ENCODE data around the gene PIF1. TPM values are rescaled to one million over a fixed set of nuclear protein-coding genes. Genes with fewer than 3 reads are reported as not detected.
"Not testable (repeated sequence)": the region's sequence is repeated elsewhere in the genome, so short reads cannot be mapped to it uniquely, and the experiment has no call there.

Gene PIF1
- total RNA-seq, 1 donor from 2014 or later = 2.3 TPM

DNA sequence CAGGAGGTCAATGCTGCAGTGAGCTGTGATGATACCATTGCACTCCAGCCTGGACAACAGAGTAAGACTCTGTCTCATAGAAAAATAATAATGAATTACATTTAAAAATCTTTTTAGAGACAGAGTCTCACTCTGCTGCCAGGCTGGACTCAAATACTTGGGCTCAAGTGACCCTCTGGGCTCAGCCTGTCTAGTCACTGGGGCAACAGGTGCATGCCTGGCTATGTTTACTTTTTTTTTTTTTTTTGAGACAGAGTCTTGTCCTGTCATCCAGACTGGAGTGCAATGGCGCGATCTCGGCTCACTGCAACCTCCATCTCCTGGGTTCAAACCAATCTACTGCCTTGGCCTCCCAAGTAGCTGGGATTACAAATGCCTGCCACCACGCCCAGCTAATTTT lies 8.2 kb upstream of the PIF1 start:
- TF ChIP-seq, protein P1, sequence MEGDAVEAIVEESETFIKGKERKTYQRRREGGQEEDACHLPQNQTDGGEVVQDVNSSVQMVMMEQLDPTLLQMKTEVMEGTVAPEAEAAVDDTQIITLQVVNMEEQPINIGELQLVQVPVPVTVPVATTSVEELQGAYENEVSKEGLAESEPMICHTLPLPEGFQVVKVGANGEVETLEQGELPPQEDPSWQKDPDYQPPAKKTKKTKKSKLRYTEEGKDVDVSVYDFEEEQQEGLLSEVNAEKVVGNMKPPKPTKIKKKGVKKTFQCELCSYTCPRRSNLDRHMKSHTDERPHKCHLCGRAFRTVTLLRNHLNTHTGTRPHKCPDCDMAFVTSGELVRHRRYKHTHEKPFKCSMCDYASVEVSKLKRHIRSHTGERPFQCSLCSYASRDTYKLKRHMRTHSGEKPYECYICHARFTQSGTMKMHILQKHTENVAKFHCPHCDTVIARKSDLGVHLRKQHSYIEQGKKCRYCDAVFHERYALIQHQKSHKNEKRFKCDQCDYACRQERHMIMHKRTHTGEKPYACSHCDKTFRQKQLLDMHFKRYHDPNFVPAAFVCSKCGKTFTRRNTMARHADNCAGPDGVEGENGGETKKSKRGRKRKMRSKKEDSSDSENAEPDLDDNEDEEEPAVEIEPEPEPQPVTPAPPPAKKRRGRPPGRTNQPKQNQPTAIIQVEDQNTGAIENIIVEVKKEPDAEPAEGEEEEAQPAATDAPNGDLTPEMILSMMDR (IDR thresholded peaks at IDR 0.05; ENCODE audit: insufficient read depth, low read length, poor library complexity, severe bottlenecking) = no peak
- Histone ChIP-seq H3K36me3 (ENCODE audit: control insufficient read depth, insufficient read depth, low read length) (no peaks in the 10 kb centered on the region), H3K4me3 (ENCODE audit: low read depth, low read length) (no peak overlapping the region), H3K27me3 (ENCODE audit: control insufficient read depth, insufficient read depth, low read length) (no peaks in the 10 kb centered on the region)
- DNase-seq (ENCODE audit: low read depth) = no peak

DNA sequence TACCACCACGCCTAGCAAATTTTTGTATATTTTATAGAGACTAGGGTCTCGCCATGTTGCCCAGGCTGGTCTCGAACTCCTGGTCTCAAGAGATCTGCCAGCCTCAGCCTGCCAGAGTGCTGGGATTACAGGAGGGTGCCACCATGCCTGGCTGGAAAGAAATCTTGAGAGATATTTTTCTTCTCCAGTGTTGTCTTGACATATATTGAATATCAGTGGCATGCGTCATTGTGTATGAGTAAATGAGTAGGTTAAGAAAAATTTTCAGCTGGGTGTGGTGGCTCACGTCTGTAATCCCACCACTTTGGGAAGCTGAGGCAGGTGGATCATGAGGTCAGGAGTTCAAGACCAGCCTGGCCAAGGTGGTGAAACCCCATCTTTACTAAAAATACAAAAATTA lies 3.5 kb upstream of the PIF1 start:
- DNase-seq (ENCODE audit: low read depth) = no peak
- TF ChIP-seq, protein P1 (IDR thresholded peaks at IDR 0.05; ENCODE audit: insufficient read depth, low read length, poor library complexity, severe bottlenecking) = no peak
- Histone ChIP-seq H3K27me3 (ENCODE audit: control insufficient read depth, insufficient read depth, low read length) (no peaks in the 10 kb centered on the region), H3K36me3 (ENCODE audit: control insufficient read depth, insufficient read depth, low read length) (no peaks in the 10 kb centered on the region), H3K4me3 (ENCODE audit: low read depth, low read length) (no peak overlapping the region)

DNA sequence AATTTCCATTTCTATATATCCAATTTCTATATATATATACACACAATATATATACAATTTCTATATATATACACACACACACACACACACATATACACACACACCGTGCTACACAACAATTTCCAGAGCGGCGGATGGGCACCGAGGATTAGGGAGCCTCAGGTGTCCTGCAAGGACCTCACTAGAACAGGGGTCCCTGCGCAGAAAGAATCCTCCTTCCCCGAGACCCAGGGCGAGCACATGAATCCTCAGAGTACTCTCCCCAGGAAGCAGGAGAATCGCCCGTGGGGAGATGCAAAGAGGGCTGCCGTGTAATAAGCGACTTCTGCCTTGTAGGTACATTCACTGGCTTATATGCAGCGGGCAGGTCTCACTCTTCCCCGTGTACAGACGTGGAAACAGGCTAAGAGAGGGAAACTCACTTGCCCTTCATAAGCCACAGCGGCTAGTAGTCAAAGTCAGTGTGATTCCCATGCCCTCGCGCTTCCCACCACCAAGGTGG lies 467 bp downstream of the PIF1 start:
- TF ChIP-seq, protein P1 (IDR thresholded peaks at IDR 0.05; ENCODE audit: insufficient read depth, low read length, poor library complexity, severe bottlenecking) = no peak
- DNase-seq (ENCODE audit: low read depth) = no peak
- Histone ChIP-seq H3K4me3 (ENCODE audit: low read depth, low read length) (peak overlapping the region; percentile 69), H3K27me3 (ENCODE audit: control insufficient read depth, insufficient read depth, low read length) (no peaks in the 10 kb centered on the region), H3K36me3 (ENCODE audit: control insufficient read depth, insufficient read depth, low read length) (no peaks in the 10 kb centered on the region)

DNA sequence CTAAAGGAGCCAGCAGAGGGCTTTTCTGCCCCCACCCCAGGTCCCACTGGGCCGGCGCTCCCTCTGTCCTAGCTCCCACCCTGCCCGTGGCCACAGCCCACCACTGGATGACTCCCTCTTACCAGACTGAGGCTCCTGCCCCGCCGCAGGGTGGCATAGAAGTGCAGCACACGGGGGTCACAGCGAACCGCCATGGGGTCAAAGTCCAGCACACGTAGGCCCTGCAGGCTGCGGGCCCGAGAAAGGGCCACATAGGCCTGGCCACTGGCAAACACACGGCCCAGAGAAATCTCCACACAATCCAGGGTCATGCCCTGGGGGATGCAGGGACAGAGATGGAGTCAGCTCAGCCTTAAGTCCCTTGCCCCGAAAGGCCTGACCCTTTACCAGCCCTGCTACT lies 9.0 kb downstream of the PIF1 start:
- no peaks in the 10 kb centered on the region for H3K27me3 ChIP-seq (ENCODE audit: control insufficient read depth, insufficient read depth, low read length)
- DNase-seq (ENCODE audit: low read depth) = no peak
- TF ChIP-seq, protein P1 (IDR thresholded peaks at IDR 0.05; ENCODE audit: insufficient read depth, low read length, poor library complexity, severe bottlenecking) = no peak
- H3K36me3 ChIP-seq (ENCODE audit: control insufficient read depth, insufficient read depth, low read length) = no peaks in the 10 kb centered on the region
- H3K4me3 ChIP-seq (ENCODE audit: low read depth, low read length) = no peak overlapping the region

DNA sequence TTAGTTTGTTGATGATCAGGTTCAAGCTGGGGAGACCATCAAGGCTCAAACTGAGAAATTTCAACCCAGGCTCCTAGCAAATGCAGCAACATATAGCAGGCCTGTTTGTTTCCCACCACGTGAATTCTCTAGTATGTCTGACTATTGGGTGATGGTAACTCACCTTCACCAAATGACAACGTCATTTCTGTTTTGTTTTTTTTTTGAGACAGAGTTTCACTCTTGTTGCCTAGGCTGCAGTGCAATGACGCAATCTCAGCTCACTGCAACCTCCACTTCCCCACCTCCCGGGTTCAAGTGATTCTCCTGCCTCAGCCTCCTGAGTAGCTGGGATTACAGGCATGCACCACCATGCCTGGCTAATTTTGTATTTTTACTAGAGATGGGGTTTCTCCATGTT lies 10.5 kb downstream of the PIF1 start:
- not testable (repeated sequence) for H3K4me3 ChIP-seq (ENCODE audit: low read depth, low read length); DNase-seq (ENCODE audit: low read depth); H3K36me3 ChIP-seq (ENCODE audit: control insufficient read depth, insufficient read depth, low read length); H3K27me3 ChIP-seq (ENCODE audit: control insufficient read depth, insufficient read depth, low read length)

DNA sequence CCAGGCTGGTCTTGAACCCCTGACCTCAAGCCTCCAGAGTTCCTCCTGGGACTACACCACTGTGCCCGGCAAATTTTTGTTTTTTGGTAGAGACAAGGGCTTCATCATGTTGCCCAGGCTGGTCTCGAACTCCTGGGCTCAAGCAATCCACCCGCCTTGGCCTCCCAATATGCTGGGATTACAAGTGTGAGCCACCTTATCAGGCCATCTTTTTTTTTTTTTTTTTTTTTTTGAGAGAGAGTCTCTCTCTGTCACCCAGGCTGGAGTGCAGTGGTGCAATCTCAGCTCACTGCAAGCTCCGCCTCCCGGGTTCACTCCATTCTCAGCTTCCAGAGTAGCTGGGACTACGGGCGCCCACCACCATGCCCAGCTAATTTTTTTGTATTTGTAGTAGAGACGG lies 11.2 kb downstream of the PIF1 start:
- not testable (repeated sequence) for H3K27me3 ChIP-seq (ENCODE audit: control insufficient read depth, insufficient read depth, low read length); DNase-seq (ENCODE audit: low read depth); H3K4me3 ChIP-seq (ENCODE audit: low read depth, low read length); H3K36me3 ChIP-seq (ENCODE audit: control insufficient read depth, insufficient read depth, low read length)

DNA sequence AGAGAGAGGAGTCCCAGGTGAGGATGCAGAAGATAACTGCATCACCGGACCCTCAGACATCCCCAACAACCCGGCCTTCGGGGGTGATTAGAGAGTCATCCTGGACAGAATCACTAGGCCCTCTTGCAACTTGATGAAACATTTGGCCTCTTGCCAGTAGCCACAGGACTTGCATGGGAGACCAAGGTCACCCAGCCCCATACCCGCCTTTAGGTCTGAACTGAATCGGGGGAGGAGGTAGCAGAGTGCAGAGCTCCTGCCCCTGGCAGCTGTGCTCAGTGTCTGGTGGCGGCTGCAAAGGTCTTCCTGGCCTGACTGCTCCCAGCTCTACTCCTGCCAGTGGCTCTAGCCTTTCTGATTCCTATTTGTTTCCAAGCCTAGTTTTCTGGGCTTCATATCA lies 12.4 kb downstream of the PIF1 start:
- no peak overlapping the region for H3K4me3 ChIP-seq (ENCODE audit: low read depth, low read length)
- H3K36me3 ChIP-seq (ENCODE audit: control insufficient read depth, insufficient read depth, low read length) = no peaks in the 10 kb centered on the region
- no peak for DNase-seq (ENCODE audit: low read depth)
- TF ChIP-seq, protein P1 (IDR thresholded peaks at IDR 0.05; ENCODE audit: insufficient read depth, low read length, poor library complexity, severe bottlenecking) = no peak
- H3K27me3 ChIP-seq (ENCODE audit: control insufficient read depth, insufficient read depth, low read length) = peaks cover 3% of the 10 kb centered on the region

Data from kidney epithelial cell (primary cell).